ENCODE measurements around the gene DNAJC1. TPM values are rescaled to one million over a fixed set of nuclear protein-coding genes. Genes with fewer than 3 reads are reported as not detected.

Gene DNAJC1
- total RNA-seq, 1 experiment from 2014 or later, result 19.1 TPM

GRCh38 chr10:21944727-21945386, 58.7 kb downstream of the DNAJC1 start:
- intact Hi-C loops (cut with micrococcal nuclease; ENCODE audit: unreplicated experiment), result no loop called here
- Histone ChIP-seq H3K4me2 (no peak overlapping the region), H3K4me1 (replicated peaks; ENCODE audit: insufficient read depth) (no peaks in the 10 kb centered on the region), H3K27ac (no peak overlapping the region), H3K79me2 (ENCODE audit: low read depth) (no peaks in the 10 kb centered on the region), H3K4me3 (no peak overlapping the region), H3K9me3 (ENCODE audit: insufficient read depth, low read depth) (no peaks in the 10 kb centered on the region), H4K20me1 (ENCODE audit: insufficient read depth) (no peaks in the 10 kb centered on the region), H3F3A (ENCODE audit: insufficient read depth, low read depth) (no peaks in the 10 kb centered on the region), H3K36me3 (ENCODE audit: low read depth) (no peaks in the 10 kb centered on the region), H3K27me3 (ENCODE audit: insufficient read depth, low read depth) (no peaks in the 10 kb centered on the region), H2AFZ (no peak overlapping the region), H3K9me2 (ENCODE audit: insufficient read depth) (no peaks in the 10 kb centered on the region)
- ChIA-PET CTCF (no interaction called here), POLR2A (ENCODE audit: unreplicated experiment) (no interaction called here)
- BruUV-seq (replicated peaks), result no TSS peak
- no peak for TF ChIP-seq EZH2 (IDR thresholded peaks at IDR 0.05; ENCODE audit: low read depth)
- TF ChIP-seq CTCF (conservative IDR thresholded peaks at IDR 0.05), result no peak
- DNase-seq, result no peak

GRCh38 chr10:21943633-21944265, 59.8 kb downstream of the DNAJC1 start:
- Histone ChIP-seq H3K4me2 (no peak overlapping the region), H3K27me3 (ENCODE audit: insufficient read depth, low read depth) (no peaks in the 10 kb centered on the region), H3K36me3 (ENCODE audit: low read depth) (no peaks in the 10 kb centered on the region), H3K9me3 (ENCODE audit: insufficient read depth, low read depth) (no peaks in the 10 kb centered on the region), H3K4me3 (no peak overlapping the region), H3K9me2 (ENCODE audit: insufficient read depth) (no peaks in the 10 kb centered on the region), H4K20me1 (ENCODE audit: insufficient read depth) (no peaks in the 10 kb centered on the region), H3K27ac (no peak overlapping the region), H3F3A (ENCODE audit: insufficient read depth, low read depth) (no peaks in the 10 kb centered on the region), H3K4me1 (replicated peaks; ENCODE audit: insufficient read depth) (no peaks in the 10 kb centered on the region), H3K79me2 (ENCODE audit: low read depth) (no peaks in the 10 kb centered on the region), H2AFZ (no peak overlapping the region)
- ChIA-PET POLR2A (ENCODE audit: unreplicated experiment) (no interaction called here), CTCF (no interaction called here)
- BruUV-seq (replicated peaks), result no TSS peak
- no peak for DNase-seq
- intact Hi-C loops (cut with micrococcal nuclease; ENCODE audit: unreplicated experiment), result no loop called here
- no peak for TF ChIP-seq EZH2 (IDR thresholded peaks at IDR 0.05; ENCODE audit: low read depth)
- TF ChIP-seq CTCF (conservative IDR thresholded peaks at IDR 0.05), result no peak

GRCh38 chr10:21935439-21936023, 68.0 kb downstream of the DNAJC1 start:
- Histone ChIP-seq H3K36me3 (ENCODE audit: low read depth) (no peaks in the 10 kb centered on the region), H3K9me3 (ENCODE audit: insufficient read depth, low read depth) (peaks cover 5% of the 10 kb centered on the region), H3K4me3 (no peak overlapping the region), H3K27ac (no peak overlapping the region), H3K4me1 (replicated peaks; ENCODE audit: insufficient read depth) (no peaks in the 10 kb centered on the region), H3K79me2 (ENCODE audit: low read depth) (no peaks in the 10 kb centered on the region), H3K9me2 (ENCODE audit: insufficient read depth) (no peaks in the 10 kb centered on the region), H3F3A (ENCODE audit: insufficient read depth, low read depth) (no peaks in the 10 kb centered on the region), H2AFZ (no peak overlapping the region), H3K27me3 (ENCODE audit: insufficient read depth, low read depth) (no peaks in the 10 kb centered on the region), H3K4me2 (no peak overlapping the region), H4K20me1 (ENCODE audit: insufficient read depth) (no peaks in the 10 kb centered on the region)
- POLR2A ChIA-PET (ENCODE audit: unreplicated experiment), result no interaction called here
- DNase-seq, result no peak
- CTCF ChIA-PET, result no interaction called here
- BruUV-seq (replicated peaks), result no TSS peak
- no peak for TF ChIP-seq EZH2 (IDR thresholded peaks at IDR 0.05; ENCODE audit: low read depth)
- TF ChIP-seq CTCF (conservative IDR thresholded peaks at IDR 0.05), result no peak
- intact Hi-C loops (cut with micrococcal nuclease; ENCODE audit: unreplicated experiment), result no loop called here
